HepG2 (cell line): ENCODE data around the gene GRIFIN. TPM values are rescaled to one million over a fixed set of nuclear protein-coding genes. Genes with fewer than 3 reads are reported as not detected.
A peak's percentile ranks its signal among the peaks of the same experiment; 100 is the strongest.

Experiments used
- CHCHD3 ChIP-seq: sonication (generic); formaldehyde crosslinking; IDR thresholded peaks from 2 replicates; pipeline ENCODE4 v1.8.0; 2022; ENCODE audit warnings: mild to moderate bottlenecking, missing genetic modification reagents, moderate library complexity
- ELF1 ChIP-seq: sonication (generic); formaldehyde crosslinking; IDR thresholded peaks from 2 replicates; pipeline ENCODE4 v1.4.0; 2020; ENCODE audit warnings: missing genetic modification reagents
- ELF3 ChIP-seq: IDR thresholded peaks from 2 replicates; pipeline ENCODE4 v1.6.1; 2016; ENCODE audit warnings: missing genetic modification reagents, missing compliant biosample characterization
- FOXK1 ChIP-seq: sonication (generic); formaldehyde crosslinking; IDR thresholded peaks from 2 replicates; pipeline ENCODE4 v1.4.0; 2020; ENCODE audit warnings: low read depth, missing genetic modification reagents, borderline replicate concordance
- KAT8 ChIP-seq: IDR thresholded peaks from 2 replicates; pipeline ENCODE4 v1.6.1; 2016; ENCODE audit warnings: missing genetic modification reagents, missing compliant biosample characterization
- NR2F1 ChIP-seq, 2 experiments: fragments of 450-650 bp in 1 of 2; formaldehyde crosslinking in 1 of 2; IDR thresholded peaks; 2 replicates each; pipeline versions ENCODE4 v1.5.0 to v1.6.1; 2016 to 2020; ENCODE audit warnings: mild to moderate bottlenecking in 1 of 2, missing compliant biosample characterization in 1 of 2, missing genetic modification reagents in 1 of 2, moderate library complexity in 1 of 2
- PHF5A ChIP-seq: IDR thresholded peaks from one replicate; pipeline ENCODE4 v1.6.1; 2018; ENCODE audit warnings: low read depth, missing genetic modification reagents; ENCODE audit not compliant: unreplicated experiment
- RFXANK ChIP-seq: IDR thresholded peaks from 2 replicates; pipeline ENCODE4 v1.6.1; 2016
- RFXAP ChIP-seq: sonication (generic); formaldehyde crosslinking; IDR thresholded peaks from 2 replicates; pipeline ENCODE4 v1.4.0; 2020; ENCODE audit warnings: missing genetic modification reagents, borderline replicate concordance
- SOX5 ChIP-seq: IDR thresholded peaks from 2 replicates; pipeline ENCODE4 v1.6.1; 2016; ENCODE audit warnings: borderline replicate concordance
- SUZ12 ChIP-seq: fragments of 150-350 bp; IDR thresholded peaks from 2 replicates; pipeline ENCODE4 v1.6.1; 2014; ENCODE audit warnings: low read depth, low read length
- XBP1 ChIP-seq: sonication (generic); formaldehyde crosslinking; IDR thresholded peaks from 2 replicates; pipeline ENCODE4 v1.5.0; 2020; ENCODE audit warnings: missing genetic modification reagents
- ZNF256 ChIP-seq: sonication (generic); formaldehyde crosslinking; conservative IDR thresholded peaks from 2 replicates; pipeline ENCODE4 v1.4.0; 2020; ENCODE audit warnings: missing genetic modification reagents
- ZNF501 ChIP-seq: sonication (generic); formaldehyde crosslinking; IDR thresholded peaks from 2 replicates; pipeline ENCODE4 v1.5.1; 2020; ENCODE audit warnings: mild to moderate bottlenecking, moderate library complexity, missing genetic modification reagents
- polyA plus RNA-seq, 8 experiments: library from polyadenylated mRNA; depleted of rRNA in 3 of 8; stranded (reverse) in 7 of 8; unstranded in 1 of 8; fragments of >200 nt; fragmentation: Illumina TruSeq in 4 of 8; extraction: Trizol in 4 of 8; gene quantifications; 2 replicates each; pipeline versions ENCODE4 v1.2.1 to v1.2.3, GENCODE V29; 2011 to 2016; ENCODE audit warnings: low read depth in 4 of 8, missing spikeins in 1 of 8, mixed read lengths in 1 of 8; ENCODE audit not compliant: insufficient read depth in 1 of 8
- total RNA-seq, 5 experiments: library from RNA; depleted of rRNA; stranded (reverse); fragments of >200 nt; fragmentation: Illumina TruSeq; extraction: Trizol; gene quantifications; 2 replicates each; pipeline ENCODE4 v1.2.3, GENCODE V29; 2016; ENCODE audit warnings: low read depth in 1 of 5
- TF ChIP-seq, protein P1 (sequence below): sonication (generic); formaldehyde crosslinking; IDR thresholded peaks from 2 replicates; pipeline ENCODE4 v1.4.0; 2020; ENCODE audit warnings: missing genetic modification reagents
- TF ChIP-seq, protein P2 (sequence below): sonication (generic); formaldehyde crosslinking; IDR thresholded peaks from 2 replicates; pipeline ENCODE4 v1.9.0; 2021; ENCODE audit warnings: missing genetic modification reagents, mild to moderate bottlenecking, borderline replicate concordance
- TF ChIP-seq, protein P3 (sequence below): sonication (generic); formaldehyde crosslinking; IDR thresholded peaks from 2 replicates; pipeline ENCODE4 v1.4.0; 2020; ENCODE audit warnings: mild to moderate bottlenecking, missing genetic modification reagents
- TF ChIP-seq, protein P4 (sequence below): sonication (generic); formaldehyde crosslinking; IDR thresholded peaks from 2 replicates; pipeline ENCODE4 v1.4.0; 2020; ENCODE audit warnings: missing genetic modification reagents
- TF ChIP-seq, protein P5 (sequence below): sonication (generic); formaldehyde crosslinking; IDR thresholded peaks from 2 replicates; pipeline ENCODE4 v1.5.0; 2020; ENCODE audit warnings: mild to moderate bottlenecking, low read depth, missing genetic modification reagents, borderline replicate concordance

The GRIFIN gene
- total and polyA plus RNA-seq, 2 of the 13 experiments (the other 11 are each of a cell fraction or from before 2014, with no cell fraction given), result not detected

DNA sequence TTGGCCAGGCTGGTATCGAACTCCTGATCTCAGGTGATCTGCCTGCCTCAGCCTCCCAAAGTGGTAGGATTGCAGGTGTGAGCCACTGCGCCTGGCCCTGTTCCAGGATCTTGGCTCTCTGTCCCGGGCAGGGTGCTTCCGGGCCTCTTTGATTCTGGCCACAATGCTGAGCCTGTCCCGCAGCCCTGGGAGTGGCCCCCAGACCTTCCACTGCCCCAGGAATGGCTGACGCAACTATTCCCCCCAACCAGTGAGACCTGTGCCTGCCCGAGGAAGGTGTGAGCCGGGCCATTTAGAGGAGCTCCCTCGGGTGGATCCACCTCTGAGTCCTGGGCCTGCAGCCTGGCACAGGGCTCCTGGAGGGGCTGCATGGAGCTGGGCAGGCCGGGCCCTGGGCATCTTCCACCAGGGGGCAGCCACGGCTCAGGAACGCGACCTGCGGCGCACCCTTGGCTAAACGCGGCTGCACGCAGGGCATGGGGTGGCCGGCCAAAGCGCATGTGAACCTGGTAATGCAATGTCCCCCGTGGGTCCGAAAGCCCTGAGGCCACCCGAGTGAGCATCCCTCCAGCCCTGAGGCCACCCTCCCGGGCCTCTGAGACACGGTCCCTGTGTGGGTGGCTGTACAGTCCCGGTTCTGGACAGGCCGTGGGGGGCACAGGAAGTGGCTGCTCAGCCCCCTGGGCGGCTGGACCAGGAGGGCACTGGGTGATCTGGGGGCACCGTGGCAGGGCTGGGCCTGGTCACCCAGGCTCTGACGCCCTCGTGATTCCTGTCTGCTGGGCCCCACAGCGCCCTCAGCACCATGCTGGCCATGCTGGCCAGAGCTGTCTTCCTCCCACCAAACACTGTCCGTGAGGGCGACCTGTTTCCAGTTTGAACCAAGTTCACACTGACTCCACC is 24.8 kb downstream of the GRIFIN start (continued):
- TF ChIP-seq, protein P1, sequence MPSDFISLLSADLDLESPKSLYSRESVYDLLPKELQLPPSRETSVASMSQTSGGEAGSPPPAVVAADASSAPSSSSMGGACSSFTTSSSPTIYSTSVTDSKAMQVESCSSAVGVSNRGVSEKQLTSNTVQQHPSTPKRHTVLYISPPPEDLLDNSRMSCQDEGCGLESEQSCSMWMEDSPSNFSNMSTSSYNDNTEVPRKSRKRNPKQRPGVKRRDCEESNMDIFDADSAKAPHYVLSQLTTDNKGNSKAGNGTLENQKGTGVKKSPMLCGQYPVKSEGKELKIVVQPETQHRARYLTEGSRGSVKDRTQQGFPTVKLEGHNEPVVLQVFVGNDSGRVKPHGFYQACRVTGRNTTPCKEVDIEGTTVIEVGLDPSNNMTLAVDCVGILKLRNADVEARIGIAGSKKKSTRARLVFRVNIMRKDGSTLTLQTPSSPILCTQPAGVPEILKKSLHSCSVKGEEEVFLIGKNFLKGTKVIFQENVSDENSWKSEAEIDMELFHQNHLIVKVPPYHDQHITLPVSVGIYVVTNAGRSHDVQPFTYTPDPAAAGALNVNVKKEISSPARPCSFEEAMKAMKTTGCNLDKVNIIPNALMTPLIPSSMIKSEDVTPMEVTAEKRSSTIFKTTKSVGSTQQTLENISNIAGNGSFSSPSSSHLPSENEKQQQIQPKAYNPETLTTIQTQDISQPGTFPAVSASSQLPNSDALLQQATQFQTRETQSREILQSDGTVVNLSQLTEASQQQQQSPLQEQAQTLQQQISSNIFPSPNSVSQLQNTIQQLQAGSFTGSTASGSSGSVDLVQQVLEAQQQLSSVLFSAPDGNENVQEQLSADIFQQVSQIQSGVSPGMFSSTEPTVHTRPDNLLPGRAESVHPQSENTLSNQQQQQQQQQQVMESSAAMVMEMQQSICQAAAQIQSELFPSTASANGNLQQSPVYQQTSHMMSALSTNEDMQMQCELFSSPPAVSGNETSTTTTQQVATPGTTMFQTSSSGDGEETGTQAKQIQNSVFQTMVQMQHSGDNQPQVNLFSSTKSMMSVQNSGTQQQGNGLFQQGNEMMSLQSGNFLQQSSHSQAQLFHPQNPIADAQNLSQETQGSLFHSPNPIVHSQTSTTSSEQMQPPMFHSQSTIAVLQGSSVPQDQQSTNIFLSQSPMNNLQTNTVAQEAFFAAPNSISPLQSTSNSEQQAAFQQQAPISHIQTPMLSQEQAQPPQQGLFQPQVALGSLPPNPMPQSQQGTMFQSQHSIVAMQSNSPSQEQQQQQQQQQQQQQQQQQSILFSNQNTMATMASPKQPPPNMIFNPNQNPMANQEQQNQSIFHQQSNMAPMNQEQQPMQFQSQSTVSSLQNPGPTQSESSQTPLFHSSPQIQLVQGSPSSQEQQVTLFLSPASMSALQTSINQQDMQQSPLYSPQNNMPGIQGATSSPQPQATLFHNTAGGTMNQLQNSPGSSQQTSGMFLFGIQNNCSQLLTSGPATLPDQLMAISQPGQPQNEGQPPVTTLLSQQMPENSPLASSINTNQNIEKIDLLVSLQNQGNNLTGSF (CRISPR knock-in tag), result no peak
- TF ChIP-seq ZNF501 (CRISPR knock-in tag) (peak; percentile 49; the same call in 1 of the 2 replicates), RFXAP (CRISPR knock-in tag) (no peak), PHF5A (CRISPR knock-in tag) (no peak), CHCHD3 (CRISPR knock-in tag) (no peak), NR2F1 (CRISPR knock-in tag; IDR thresholded peaks at IDR 0.05) (no peak), RFXANK (CRISPR knock-in tag) (no peak), ELF3 (CRISPR knock-in tag) (no peak), ELF1 (CRISPR knock-in tag) (no peak), SUZ12 (no peak), SOX5 (CRISPR knock-in tag) (no peak), FOXK1 (CRISPR knock-in tag) (no peak), ZNF256 (no peak), XBP1 (CRISPR knock-in tag) (no peak), KAT8 (CRISPR knock-in tag) (peak; percentile 47)
- TF ChIP-seq, protein P2, sequence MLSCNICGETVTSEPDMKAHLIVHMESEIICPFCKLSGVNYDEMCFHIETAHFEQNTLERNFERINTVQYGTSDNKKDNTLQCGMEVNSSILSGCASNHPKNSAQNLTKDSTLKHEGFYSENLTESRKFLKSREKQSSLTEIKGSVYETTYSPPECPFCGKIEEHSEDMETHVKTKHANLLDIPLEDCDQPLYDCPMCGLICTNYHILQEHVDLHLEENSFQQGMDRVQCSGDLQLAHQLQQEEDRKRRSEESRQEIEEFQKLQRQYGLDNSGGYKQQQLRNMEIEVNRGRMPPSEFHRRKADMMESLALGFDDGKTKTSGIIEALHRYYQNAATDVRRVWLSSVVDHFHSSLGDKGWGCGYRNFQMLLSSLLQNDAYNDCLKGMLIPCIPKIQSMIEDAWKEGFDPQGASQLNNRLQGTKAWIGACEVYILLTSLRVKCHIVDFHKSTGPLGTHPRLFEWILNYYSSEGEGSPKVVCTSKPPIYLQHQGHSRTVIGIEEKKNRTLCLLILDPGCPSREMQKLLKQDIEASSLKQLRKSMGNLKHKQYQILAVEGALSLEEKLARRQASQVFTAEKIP, result no peak
- TF ChIP-seq, protein P3, sequence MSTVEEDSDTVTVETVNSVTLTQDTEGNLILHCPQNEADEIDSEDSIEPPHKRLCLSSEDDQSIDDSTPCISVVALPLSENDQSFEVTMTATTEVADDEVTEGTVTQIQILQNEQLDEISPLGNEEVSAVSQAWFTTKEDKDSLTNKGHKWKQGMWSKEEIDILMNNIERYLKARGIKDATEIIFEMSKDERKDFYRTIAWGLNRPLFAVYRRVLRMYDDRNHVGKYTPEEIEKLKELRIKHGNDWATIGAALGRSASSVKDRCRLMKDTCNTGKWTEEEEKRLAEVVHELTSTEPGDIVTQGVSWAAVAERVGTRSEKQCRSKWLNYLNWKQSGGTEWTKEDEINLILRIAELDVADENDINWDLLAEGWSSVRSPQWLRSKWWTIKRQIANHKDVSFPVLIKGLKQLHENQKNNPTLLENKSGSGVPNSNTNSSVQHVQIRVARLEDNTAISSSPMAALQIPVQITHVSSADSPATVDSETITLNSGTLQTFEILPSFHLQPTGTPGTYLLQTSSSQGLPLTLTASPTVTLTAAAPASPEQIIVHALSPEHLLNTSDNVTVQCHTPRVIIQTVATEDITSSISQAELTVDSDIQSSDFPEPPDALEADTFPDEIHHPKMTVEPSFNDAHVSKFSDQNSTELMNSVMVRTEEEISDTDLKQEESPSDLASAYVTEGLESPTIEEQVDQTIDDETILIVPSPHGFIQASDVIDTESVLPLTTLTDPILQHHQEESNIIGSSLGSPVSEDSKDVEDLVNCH (CRISPR knock-in tag), result 0 out of 2 replicates have a peak, but pooled peaks have one; percentile 31
- TF ChIP-seq, protein P4, sequence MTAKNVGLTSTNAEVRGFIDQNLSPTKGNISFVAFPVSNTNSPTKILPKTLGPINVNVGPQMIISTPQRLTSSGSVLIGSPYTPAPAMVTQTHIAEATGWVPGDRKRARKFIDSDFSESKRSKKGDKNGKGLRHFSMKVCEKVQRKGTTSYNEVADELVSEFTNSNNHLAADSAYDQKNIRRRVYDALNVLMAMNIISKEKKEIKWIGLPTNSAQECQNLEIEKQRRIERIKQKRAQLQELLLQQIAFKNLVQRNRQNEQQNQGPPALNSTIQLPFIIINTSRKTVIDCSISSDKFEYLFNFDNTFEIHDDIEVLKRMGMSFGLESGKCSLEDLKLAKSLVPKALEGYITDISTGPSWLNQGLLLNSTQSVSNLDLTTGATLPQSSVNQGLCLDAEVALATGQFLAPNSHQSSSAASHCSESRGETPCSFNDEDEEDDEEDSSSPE (CRISPR knock-in tag), result no peak
- TF ChIP-seq, protein P5, sequence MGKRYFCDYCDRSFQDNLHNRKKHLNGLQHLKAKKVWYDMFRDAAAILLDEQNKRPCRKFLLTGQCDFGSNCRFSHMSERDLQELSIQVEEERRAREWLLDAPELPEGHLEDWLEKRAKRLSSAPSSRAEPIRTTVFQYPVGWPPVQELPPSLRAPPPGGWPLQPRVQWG (CRISPR knock-in tag), result no peak
